HG03135 (cell line): ENCODE measurements around the gene SH3YL1.

ENCODE experiments used
- ATAC-seq: cut with Tn5 transposase; IDR thresholded peaks from one replicate; pipeline ENCODE4 v1.9.1; 2021; ENCODE audit warnings: mild to moderate bottlenecking, moderate library complexity; ENCODE audit not compliant: unreplicated experiment

Gene SH3YL1

GRCh38 chr2:259789-260331 lies 4.0 kb downstream of the SH3YL1 start:
- no peak for ATAC-seq

GRCh38 chr2:258933-259332 lies 4.9 kb downstream of the SH3YL1 start:
- ATAC-seq, result no peak

GRCh38 chr2:257842-258241 lies 6.0 kb downstream of the SH3YL1 start:
- no peak for ATAC-seq

- no peak for ATAC-seq
These were observed 6.4 kb downstream of the SH3YL1 start for GRCh38 chr2:257429-257828.

GRCh38 chr2:256094-256493 lies 7.7 kb downstream of the SH3YL1 start:
- ATAC-seq, result no peak

GRCh38 chr2:255195-255594 lies 8.6 kb downstream of the SH3YL1 start:
- no peak for ATAC-seq

- ATAC-seq, result no peak
These were observed 9.6 kb downstream of the SH3YL1 start for GRCh38 chr2:254241-254640.

GRCh38 chr2:253202-253638 lies 10.6 kb downstream of the SH3YL1 start:
- ATAC-seq, result no peak

GRCh38 chr2:252001-252602 lies 11.7 kb downstream of the SH3YL1 start:
- ATAC-seq, result no peak

- ATAC-seq, result no peak
These were observed 14.2 kb downstream of the SH3YL1 start for GRCh38 chr2:249538-250042.

GRCh38 chr2:248724-249123 lies 15.1 kb downstream of the SH3YL1 start:
- ATAC-seq, result no peak

GRCh38 chr2:246489-247144 lies 17.2 kb downstream of the SH3YL1 start:
- no peak for ATAC-seq

- no peak for ATAC-seq
These were observed 19.3 kb downstream of the SH3YL1 start for GRCh38 chr2:244547-244946.

GRCh38 chr2:238869-239268 lies 25.0 kb downstream of the SH3YL1 start:
- no peak for ATAC-seq

- no peak for ATAC-seq
These were observed 25.4 kb downstream of the SH3YL1 start for GRCh38 chr2:238431-238830.

GRCh38 chr2:237878-238277 lies 26.0 kb downstream of the SH3YL1 start:
- no peak for ATAC-seq

GRCh38 chr2:236993-237539 lies 26.8 kb downstream of the SH3YL1 start:
- no peak for ATAC-seq

- no peak for ATAC-seq
These were observed 29.4 kb downstream of the SH3YL1 start for GRCh38 chr2:234421-234820.

- no peak for ATAC-seq
These were observed 30.8 kb downstream of the SH3YL1 start for GRCh38 chr2:233030-233429.

GRCh38 chr2:231521-232185 lies 32.2 kb downstream of the SH3YL1 start:
- no peak for ATAC-seq

GRCh38 chr2:228518-229278 lies 35.1 kb downstream of the SH3YL1 start:
- ATAC-seq, result no peak
